Trophoblast cell (in vitro differentiated cells and primary cell): ENCODE results near the gene CELF4.

Experiments
- DNase-seq, 2 donors: peaks; one replicate each; pipeline ENCODE4 v3.0.0-alpha.2; 2016
- H2AFZ ChIP-seq: 2 replicates; pipeline ENCODE4 v1.6.1; 2013; ENCODE audit warnings: low read length, moderate library complexity, mild to moderate bottlenecking; ENCODE audit not compliant: insufficient read depth, poor library complexity
- H2AK5ac ChIP-seq: 2 replicates; pipeline ENCODE4 v1.6.1; 2013; ENCODE audit warnings: mild to moderate bottlenecking, low read length
- H2BK120ac ChIP-seq: 2 replicates; pipeline ENCODE4 v1.6.1; 2013; ENCODE audit warnings: low read length, mild to moderate bottlenecking, moderate library complexity; ENCODE audit not compliant: insufficient read depth, poor library complexity
- H2BK12ac ChIP-seq: 2 replicates; pipeline ENCODE4 v1.6.1; 2013; ENCODE audit warnings: mild to moderate bottlenecking, low read length, moderate library complexity
- H2BK5ac ChIP-seq: 2 replicates; pipeline ENCODE4 v1.6.1; 2013; ENCODE audit warnings: low read length, low read depth, moderate library complexity, mild to moderate bottlenecking; ENCODE audit not compliant: poor library complexity
- H3K14ac ChIP-seq: 2 replicates; pipeline ENCODE4 v1.6.1; 2013; ENCODE audit warnings: mild to moderate bottlenecking, low read length
- H3K18ac ChIP-seq: 2 replicates; pipeline ENCODE4 v1.6.1; 2013; ENCODE audit warnings: mild to moderate bottlenecking, low read length
- H3K23ac ChIP-seq: 2 replicates; pipeline ENCODE4 v1.6.1; 2013; ENCODE audit warnings: low read length
- H3K27ac ChIP-seq: 2 replicates; pipeline ENCODE4 v1.5.1; 2013; ENCODE audit warnings: low read depth, mild to moderate bottlenecking, inconsistent platforms, low read length, moderate library complexity
- H3K27me3 ChIP-seq: 2 replicates; pipeline ENCODE4 v1.6.1; 2013; ENCODE audit warnings: inconsistent platforms, mild to moderate bottlenecking, low read length, moderate library complexity; ENCODE audit not compliant: insufficient read depth
- H3K36me3 ChIP-seq, 2 experiments: 1 replicate in 1 of 2; 2 replicates in 1 of 2; pipeline ENCODE4 v1.6.1; 2013; ENCODE audit warnings: low read length in 2 of 2, mild to moderate bottlenecking in 2 of 2, moderate library complexity in 1 of 2; ENCODE audit not compliant: insufficient read depth in 2 of 2, control insufficient read depth in 1 of 2
- H3K4ac ChIP-seq: 2 replicates; pipeline ENCODE4 v1.6.1; 2013; ENCODE audit warnings: low read depth, mild to moderate bottlenecking, low read length, moderate library complexity
- H3K4me1 ChIP-seq, 2 experiments: 1 replicate in 1 of 2; 2 replicates in 1 of 2; pipeline ENCODE4 v1.6.1; 2013; ENCODE audit warnings: low read length in 2 of 2, mild to moderate bottlenecking in 2 of 2, moderate library complexity in 1 of 2; ENCODE audit not compliant: insufficient read depth in 2 of 2, control insufficient read depth in 1 of 2
- H3K4me2 ChIP-seq: 2 replicates; pipeline ENCODE4 v1.6.1; 2013; ENCODE audit warnings: inconsistent platforms, mild to moderate bottlenecking, low read length, moderate library complexity
- H3K4me3 ChIP-seq: 2 replicates; pipeline ENCODE4 v1.5.1; 2013; ENCODE audit warnings: mild to moderate bottlenecking, low read depth, low read length, inconsistent platforms
- H3K79me1 ChIP-seq: one replicate; pipeline ENCODE4 v1.6.1; 2013; ENCODE audit warnings: low read length
- H3K79me2 ChIP-seq: 2 replicates; pipeline ENCODE4 v1.6.1; 2013; ENCODE audit warnings: low read length, mild to moderate bottlenecking; ENCODE audit not compliant: control insufficient read depth, insufficient read depth, poor library complexity
- H3K9ac ChIP-seq: 2 replicates; pipeline ENCODE4 v1.6.1; 2013; ENCODE audit warnings: mild to moderate bottlenecking, low read length
- H3K9me3 ChIP-seq: 2 replicates; pipeline ENCODE4 v1.6.1; 2013; ENCODE audit warnings: low read depth, mild to moderate bottlenecking, control low read depth, inconsistent platforms, low read length; ENCODE audit not compliant: insufficient read depth
- H4K12ac ChIP-seq: 2 replicates; pipeline ENCODE4 v1.6.1; 2013; ENCODE audit warnings: low read depth, mild to moderate bottlenecking, low read length, moderate library complexity
- H4K8ac ChIP-seq: 2 replicates; pipeline ENCODE4 v1.6.1; 2013; ENCODE audit warnings: low read depth, mild to moderate bottlenecking, low read length, moderate library complexity
- H4K91ac ChIP-seq: one replicate; pipeline ENCODE4 v1.6.1; 2013; ENCODE audit warnings: low read depth, mild to moderate bottlenecking, low read length, moderate library complexity
- WGBS: extraction: QIAGEN DNeasy Blood & Tissue Kit; methylation state at CpG from one replicate; pipeline ENCODE4 v1.1.7; 2013; ENCODE audit warnings: missing lambda C conversion rate; ENCODE audit not compliant: insufficient read length, insufficient coverage; ENCODE audit errors: extremely low coverage; 5-methylcytosine and 5-hydroxymethylcytosine counted together

The CELF4 gene

GRCh38 chr18:37272841-37273240 lies 292.8 kb downstream of the CELF4 start:
- Histone ChIP-seq H3K23ac (no peak overlapping the region), H2AFZ (no peak overlapping the region), H3K79me2 (no peaks in the 10 kb centered on the region), H3K27ac (no peak overlapping the region), H3K27me3 (no peaks in the 10 kb centered on the region), H4K91ac (no peak overlapping the region), H3K18ac (no peak overlapping the region), H3K4me1 (no peaks in the 10 kb centered on the region), H2BK12ac (no peak overlapping the region), H2BK120ac (no peak overlapping the region), H3K9me3 (peaks cover 9% of the 10 kb centered on the region), H3K9ac (no peak overlapping the region), H4K12ac (no peak overlapping the region), H3K4me3 (no peak overlapping the region), H4K8ac (no peak overlapping the region), H2AK5ac (no peak overlapping the region), H3K4me2 (no peak overlapping the region), H3K79me1 (no peaks in the 10 kb centered on the region), H3K36me3 (no peaks in the 10 kb centered on the region), H3K4ac (no peak overlapping the region), H2BK5ac (no peak overlapping the region), H3K14ac (no peak overlapping the region)
- WGBS: no CpG with 5 or more reads among the region's 16 CpGs
- no peak for DNase-seq

GRCh38 chr18:37272226-37272625 lies 293.4 kb downstream of the CELF4 start:
- Histone ChIP-seq H4K91ac (no peak overlapping the region), H2AK5ac (no peak overlapping the region), H3K9ac (no peak overlapping the region), H3K14ac (no peak overlapping the region), H3K4ac (no peak overlapping the region), H3K79me1 (no peaks in the 10 kb centered on the region), H3K27me3 (no peaks in the 10 kb centered on the region), H3K4me3 (no peak overlapping the region), H3K9me3 (peaks cover 9% of the 10 kb centered on the region), H2BK5ac (no peak overlapping the region), H2BK120ac (no peak overlapping the region), H4K8ac (no peak overlapping the region), H3K36me3 (no peaks in the 10 kb centered on the region), H3K4me1 (no peaks in the 10 kb centered on the region), H3K23ac (no peak overlapping the region), H2AFZ (no peak overlapping the region), H3K18ac (no peak overlapping the region), H4K12ac (no peak overlapping the region), H2BK12ac (no peak overlapping the region), H3K27ac (no peak overlapping the region), H3K79me2 (no peaks in the 10 kb centered on the region), H3K4me2 (no peak overlapping the region)
- DNase-seq: no peak
- no CpG with 5 or more reads among the region's 2 CpGs for WGBS

GRCh38 chr18:37270666-37271052 lies 294.9 kb downstream of the CELF4 start:
- Histone ChIP-seq H3K27me3 (no peaks in the 10 kb centered on the region), H4K91ac (no peak overlapping the region), H3K4ac (no peak overlapping the region), H3K27ac (no peak overlapping the region), H4K12ac (no peak overlapping the region), H3K4me1 (no peaks in the 10 kb centered on the region), H4K8ac (no peak overlapping the region), H3K79me1 (no peaks in the 10 kb centered on the region), H3K23ac (no peak overlapping the region), H3K36me3 (no peaks in the 10 kb centered on the region), H3K18ac (no peak overlapping the region), H2BK5ac (no peak overlapping the region), H3K4me2 (no peak overlapping the region), H3K79me2 (no peaks in the 10 kb centered on the region), H2AFZ (no peak overlapping the region), H2AK5ac (no peak overlapping the region), H3K14ac (no peak overlapping the region), H3K9me3 (peaks cover 11% of the 10 kb centered on the region), H2BK12ac (no peak overlapping the region), H3K4me3 (peak overlapping the region; percentile 49), H3K9ac (no peak overlapping the region), H2BK120ac (no peak overlapping the region)
- DNase-seq: no peak
- no CpG with 5 or more reads among the region's 7 CpGs for WGBS

GRCh38 chr18:37270038-37270665 lies 295.4 kb downstream of the CELF4 start:
- Histone ChIP-seq H3K4ac (no peak overlapping the region), H2BK120ac (no peak overlapping the region), H3K9ac (no peak overlapping the region), H2BK5ac (no peak overlapping the region), H3K79me2 (no peaks in the 10 kb centered on the region), H3K27me3 (no peaks in the 10 kb centered on the region), H3K4me2 (no peak overlapping the region), H3K4me3 (no peak overlapping the region), H2AFZ (no peak overlapping the region), H3K79me1 (no peaks in the 10 kb centered on the region), H3K14ac (no peak overlapping the region), H4K8ac (no peak overlapping the region), H3K27ac (no peak overlapping the region), H3K4me1 (no peaks in the 10 kb centered on the region), H3K23ac (no peak overlapping the region), H3K9me3 (peaks cover 11% of the 10 kb centered on the region), H2AK5ac (no peak overlapping the region), H3K36me3 (no peaks in the 10 kb centered on the region), H3K18ac (no peak overlapping the region), H4K12ac (no peak overlapping the region), H2BK12ac (no peak overlapping the region), H4K91ac (no peak overlapping the region)
- DNase-seq: peak; percentile 24 to 82
- no CpG with 5 or more reads among the region's 8 CpGs for WGBS
